MM.1S (cell line): ENCODE results near the gene MYL6B.

ENCODE experiments used
- EZH2 ChIP-seq: fragments of 300-600 bp; sonication (generic); optimal IDR thresholded peaks from 2 replicates; pipeline ENCODE3; 2017; ENCODE audit warnings: low read depth, mild to moderate bottlenecking, antibody characterized with exemption, low read length, mixed read lengths
- EZH2phosphoT487 ChIP-seq: fragments of 300-600 bp; sonication (generic); IDR thresholded peaks from 2 replicates; pipeline ENCODE4 v1.6.1; 2018; ENCODE audit warnings: antibody characterized with exemption, low read length
- TF ChIP-seq, protein P1 (sequence below): fragments of 300-600 bp; sonication (generic); IDR thresholded peaks from 2 replicates; pipeline ENCODE4 v1.5.1; 2016; ENCODE audit warnings: antibody characterized with exemption, low read length, mixed read lengths

DNA sequence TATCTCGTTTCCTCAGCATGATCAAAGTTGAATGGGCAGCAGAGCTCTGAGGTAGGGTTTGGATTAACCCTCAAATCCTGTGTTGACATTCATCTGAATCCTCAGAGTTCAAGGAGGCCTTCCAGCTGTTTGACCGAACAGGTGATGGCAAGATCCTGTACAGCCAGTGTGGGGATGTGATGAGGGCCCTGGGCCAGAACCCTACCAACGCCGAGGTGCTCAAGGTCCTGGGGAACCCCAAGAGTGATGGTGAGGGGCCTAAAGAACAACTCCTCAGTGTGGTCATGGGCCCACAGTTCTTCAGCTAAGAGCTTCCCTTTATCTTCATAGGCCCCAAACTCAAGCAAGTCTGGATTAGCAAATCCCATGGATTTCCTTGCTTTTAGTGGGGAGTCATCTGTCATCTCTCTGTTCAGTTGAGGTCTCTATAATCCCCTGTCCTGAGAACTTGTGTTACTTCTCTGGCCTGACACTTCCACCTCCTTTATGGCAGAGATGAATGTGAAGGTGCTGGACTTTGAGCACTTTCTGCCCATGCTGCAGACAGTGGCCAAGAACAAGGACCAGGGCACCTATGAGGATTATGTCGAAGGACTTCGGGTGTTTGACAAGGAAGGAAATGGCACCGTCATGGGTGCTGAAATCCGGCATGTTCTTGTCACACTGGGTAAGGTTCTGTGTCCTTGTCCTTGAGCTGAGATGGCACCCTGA is 7.2 kb downstream of the MYL6B start:
- TF ChIP-seq, protein P1, sequence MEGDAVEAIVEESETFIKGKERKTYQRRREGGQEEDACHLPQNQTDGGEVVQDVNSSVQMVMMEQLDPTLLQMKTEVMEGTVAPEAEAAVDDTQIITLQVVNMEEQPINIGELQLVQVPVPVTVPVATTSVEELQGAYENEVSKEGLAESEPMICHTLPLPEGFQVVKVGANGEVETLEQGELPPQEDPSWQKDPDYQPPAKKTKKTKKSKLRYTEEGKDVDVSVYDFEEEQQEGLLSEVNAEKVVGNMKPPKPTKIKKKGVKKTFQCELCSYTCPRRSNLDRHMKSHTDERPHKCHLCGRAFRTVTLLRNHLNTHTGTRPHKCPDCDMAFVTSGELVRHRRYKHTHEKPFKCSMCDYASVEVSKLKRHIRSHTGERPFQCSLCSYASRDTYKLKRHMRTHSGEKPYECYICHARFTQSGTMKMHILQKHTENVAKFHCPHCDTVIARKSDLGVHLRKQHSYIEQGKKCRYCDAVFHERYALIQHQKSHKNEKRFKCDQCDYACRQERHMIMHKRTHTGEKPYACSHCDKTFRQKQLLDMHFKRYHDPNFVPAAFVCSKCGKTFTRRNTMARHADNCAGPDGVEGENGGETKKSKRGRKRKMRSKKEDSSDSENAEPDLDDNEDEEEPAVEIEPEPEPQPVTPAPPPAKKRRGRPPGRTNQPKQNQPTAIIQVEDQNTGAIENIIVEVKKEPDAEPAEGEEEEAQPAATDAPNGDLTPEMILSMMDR, result no peak
- TF ChIP-seq EZH2 (no peak), EZH2phosphoT487 (no peak)
